GM21723 (cell line): ENCODE data around the gene RECQL5.

ENCODE experiments used
- ATAC-seq: cut with Tn5 transposase; IDR thresholded peaks from one replicate; pipeline ENCODE4 v1.9.1; 2021; ENCODE audit warnings: mild to moderate bottlenecking, moderate library complexity; ENCODE audit not compliant: unreplicated experiment

Gene RECQL5

DNA sequence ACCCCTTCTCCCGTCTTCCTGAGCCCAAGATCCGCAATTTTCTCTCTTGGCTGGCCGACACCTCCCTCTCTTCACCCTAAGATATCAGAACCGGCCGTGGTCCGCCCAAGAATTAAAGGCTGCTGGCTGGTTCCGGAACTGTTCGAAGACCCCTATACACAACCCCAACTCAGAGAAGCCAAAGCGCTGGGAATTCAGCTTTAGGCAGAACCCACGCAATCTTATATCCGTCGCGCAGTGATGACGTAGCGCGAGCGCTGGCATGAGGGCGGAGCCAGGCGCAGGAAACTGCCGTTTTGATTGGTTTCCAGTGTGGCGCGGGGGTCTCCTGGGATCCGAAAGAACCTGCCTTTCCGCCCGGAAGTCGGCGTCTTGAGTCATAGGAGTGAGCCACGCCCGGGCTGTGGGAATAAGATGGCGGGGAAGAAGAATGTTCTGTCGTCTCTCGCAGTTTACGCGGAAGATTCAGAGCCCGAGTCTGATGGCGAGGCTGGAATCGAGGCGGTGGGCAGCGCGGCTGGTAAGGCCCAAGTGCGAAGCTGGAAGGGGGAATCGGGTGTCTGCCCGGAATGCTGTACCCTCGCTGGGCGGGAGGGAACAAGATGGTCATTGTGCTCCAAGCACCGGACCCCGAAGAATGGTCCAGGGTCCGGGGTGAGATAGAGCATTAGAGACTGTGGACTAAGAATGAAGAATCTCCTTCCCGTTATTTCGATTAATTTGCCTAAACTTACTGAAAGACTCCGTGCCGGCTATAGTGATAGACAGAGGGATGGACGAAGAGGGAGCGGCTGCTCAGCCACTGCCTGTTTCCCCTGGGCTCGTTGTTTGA is at the start of gene RECQL5, which contains the start of gene SAP30BP:
Gene RECQL5 (minus strand): TSS at position 196 of the 832 bp plus-strand sequence. CDS start 597 bp downstream, outside the sequence.
Gene SAP30BP (plus strand): TSS at position 380 of the 832 bp plus-strand sequence. CDS start 35 bp downstream, at position 415.
- peak; percentile 70 for ATAC-seq

DNA sequence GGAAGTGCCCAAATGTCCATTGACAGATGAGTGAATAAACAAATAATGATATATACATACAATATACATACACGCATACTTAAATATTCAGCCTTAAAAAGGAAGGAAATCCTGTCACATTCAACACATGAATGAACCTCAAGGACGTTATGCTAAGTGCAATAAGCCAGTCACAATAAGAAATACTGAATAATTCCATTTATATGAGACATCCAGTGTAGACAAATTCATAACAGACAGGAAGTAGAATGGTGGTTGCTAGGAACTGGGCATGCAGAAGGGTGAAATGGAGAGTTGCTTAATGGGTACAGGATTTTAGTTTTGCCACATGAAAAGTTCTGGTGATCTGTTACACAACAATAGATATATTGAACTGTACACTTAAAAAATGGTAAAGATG is 45.5 kb upstream of the RECQL5 start:
- ATAC-seq: no peak

DNA sequence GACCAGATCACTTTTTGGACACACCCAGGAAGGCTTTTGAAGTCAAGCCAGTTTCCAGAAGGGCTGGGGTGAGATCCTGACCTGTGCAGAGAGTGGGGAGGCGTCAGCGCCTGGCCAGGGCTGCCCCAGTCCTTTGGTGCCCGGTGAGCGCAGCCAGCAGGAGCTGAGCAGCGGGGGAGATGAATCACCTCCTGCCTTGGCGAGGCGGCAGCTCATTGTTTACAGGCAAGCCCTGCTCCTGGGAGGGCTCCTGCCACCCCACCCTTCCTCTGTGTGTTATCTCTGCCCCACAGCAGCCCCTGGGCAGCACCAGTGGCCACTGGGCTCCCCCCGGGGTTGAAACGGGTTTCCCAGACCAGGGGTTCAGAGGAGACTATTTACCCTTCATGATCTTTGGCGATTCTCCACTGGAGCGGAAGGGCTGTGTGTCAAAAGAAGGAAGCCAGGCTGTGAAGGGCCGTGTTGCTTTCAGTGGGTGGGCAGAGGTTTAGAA is 40.2 kb upstream of the RECQL5 start:
- no peak for ATAC-seq

DNA sequence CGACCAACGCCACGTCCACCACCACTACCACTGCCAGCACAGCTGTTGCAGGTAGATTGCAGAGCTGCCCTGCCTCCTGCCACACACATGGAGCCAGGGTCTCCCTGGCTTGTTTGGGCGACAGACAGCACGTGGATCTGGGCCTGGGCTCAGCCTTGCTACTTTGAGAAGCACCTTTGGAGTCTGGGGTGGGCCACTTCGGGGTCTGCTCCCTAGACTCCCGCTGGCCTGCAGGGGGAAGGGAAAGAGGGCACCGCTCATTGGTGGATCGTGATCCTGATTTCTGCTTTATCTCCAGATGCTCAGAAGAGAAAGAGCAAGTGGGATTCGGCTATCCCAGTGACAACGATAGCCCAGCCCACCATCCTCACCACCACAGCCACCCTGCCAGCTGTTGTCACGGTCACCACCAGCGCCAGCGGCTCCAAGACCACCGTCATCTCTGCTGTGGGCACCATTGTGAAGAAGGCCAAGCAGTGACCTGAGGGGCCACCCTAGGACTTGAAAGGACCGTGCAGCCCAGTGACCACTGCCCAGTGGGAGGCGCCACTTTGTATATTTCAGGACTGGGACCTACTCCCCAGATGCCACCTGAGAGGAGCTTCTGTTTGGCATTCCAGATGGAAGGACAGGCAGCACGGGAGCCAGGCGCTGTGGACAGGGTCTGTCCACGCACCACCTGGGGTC is 39.2 kb upstream of the RECQL5 start:
- no peak for ATAC-seq

DNA sequence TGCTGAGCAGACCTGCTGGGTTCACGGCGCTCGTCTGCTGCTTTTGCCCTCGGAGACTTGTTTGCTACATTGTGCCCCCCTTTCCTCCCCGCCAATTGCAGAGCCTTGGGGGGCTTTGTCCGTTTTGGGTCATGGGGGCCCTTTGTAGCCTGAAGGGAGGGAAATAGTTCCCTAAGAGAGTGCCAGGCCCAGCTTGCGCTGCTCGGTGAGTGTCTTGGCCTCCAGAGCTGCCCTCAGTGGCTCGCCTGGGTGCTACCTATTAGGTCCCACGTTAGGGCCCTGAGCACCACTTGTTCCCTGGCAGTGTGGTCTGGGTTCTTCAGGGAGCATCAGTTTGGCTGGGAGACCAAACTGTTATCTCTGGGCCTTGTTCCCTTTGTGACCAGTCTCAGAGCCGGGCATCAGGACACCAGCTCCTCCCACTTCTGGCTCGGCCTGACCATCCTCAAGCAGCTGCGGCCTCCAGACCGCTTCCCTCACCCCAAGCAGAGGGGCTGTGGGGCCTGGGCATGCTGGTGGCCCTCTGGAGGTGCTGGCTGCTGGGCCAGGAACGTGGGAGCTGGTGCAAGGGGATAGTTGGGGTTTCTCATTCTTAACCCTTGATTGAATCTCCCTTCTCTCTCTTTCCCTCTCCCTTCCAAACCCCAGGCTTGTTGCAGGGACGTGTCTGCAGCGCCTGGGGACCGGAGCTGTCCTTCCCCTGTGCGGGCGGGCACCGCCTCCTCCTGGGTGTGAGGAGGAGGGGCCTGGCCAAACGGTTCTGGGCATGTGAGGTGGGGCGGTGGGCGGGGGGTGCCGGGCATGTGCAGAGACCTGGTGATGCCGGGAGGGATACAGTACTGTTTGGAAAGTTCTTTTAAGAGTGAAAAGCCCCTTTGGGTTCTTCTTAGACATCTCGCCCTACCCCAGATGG is 38.3 kb upstream of the RECQL5 start:
- no peak for ATAC-seq

DNA sequence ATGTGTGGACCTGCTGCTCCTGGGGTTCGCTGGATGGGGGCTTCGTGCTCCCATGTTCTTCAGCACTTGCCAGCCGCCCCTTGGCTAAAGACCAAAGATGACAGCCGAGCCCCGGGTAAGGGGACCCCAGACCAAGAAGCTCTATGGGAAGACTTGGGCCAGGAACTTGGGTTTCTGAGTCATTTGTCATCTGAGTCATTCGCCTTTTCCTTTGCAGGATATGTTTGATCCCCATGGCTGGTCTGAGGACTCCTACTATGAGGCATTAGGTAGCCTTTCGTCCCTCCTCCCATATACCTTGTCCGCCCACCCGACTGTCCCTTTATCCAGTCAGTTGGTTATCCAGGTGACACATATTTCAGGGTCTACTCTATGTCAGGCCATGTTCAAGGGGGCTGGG is 36.6 kb upstream of the RECQL5 start:
- no peak for ATAC-seq

DNA sequence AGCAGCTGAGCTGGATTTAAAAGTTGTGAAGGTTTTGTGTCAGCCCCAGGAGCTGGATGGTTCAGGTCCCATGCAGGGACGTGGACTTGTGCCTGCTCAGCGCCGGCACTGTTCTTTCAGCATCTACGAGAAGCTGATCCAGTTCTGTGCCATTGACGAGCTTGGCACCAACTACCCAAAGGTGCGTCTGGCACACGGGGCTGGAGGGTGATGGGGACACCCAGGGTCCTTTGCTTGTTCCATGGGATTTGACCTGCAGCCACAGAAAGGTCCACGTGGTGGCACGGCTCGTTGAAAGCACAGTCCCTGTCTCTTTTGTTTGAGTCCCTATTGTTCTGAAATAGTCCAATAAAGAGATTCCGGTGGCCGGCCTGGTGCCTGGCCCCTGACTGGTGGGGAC is 36.2 kb upstream of the RECQL5 start:
- no peak for ATAC-seq

DNA sequence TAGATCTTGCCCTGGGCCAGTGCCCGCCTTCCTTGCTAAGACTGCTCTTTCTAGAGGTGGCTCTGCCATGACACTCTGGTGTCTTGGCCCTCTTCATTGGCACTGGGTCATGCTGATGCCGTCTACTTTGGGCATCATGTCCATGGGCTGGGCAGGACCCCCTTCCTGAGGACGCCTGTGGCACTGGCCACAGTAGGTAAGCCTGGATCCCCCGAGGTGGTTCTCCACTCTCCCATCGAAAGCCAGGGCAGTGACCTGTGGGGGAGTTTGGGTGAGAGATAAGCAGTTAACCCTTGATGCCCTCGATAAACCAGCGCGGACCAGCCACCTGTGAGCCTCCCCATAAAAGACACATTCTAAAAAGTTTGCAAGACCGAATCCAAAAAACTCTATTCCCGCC is 34.3 kb upstream of the RECQL5 start:
- ATAC-seq: no peak

DNA sequence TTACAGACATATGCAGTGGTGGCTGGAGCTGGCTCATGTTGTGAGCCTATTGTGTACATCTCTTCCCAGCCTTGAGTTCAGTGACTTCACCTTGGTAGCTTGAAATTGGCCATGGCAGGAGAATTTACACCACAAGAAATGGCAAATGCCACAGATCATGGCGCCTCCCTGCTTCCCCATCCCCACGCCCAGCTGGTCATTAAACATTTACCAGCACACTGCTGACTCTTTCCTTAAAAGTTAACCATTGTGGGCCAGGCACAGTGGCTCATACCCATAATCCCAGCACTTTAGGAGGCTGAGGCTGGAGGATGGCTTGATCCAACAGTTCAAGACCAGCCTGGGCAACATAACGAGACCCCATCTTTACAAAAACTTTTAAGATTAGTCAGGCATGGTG is 31.7 kb upstream of the RECQL5 start:
- ATAC-seq: no peak

DNA sequence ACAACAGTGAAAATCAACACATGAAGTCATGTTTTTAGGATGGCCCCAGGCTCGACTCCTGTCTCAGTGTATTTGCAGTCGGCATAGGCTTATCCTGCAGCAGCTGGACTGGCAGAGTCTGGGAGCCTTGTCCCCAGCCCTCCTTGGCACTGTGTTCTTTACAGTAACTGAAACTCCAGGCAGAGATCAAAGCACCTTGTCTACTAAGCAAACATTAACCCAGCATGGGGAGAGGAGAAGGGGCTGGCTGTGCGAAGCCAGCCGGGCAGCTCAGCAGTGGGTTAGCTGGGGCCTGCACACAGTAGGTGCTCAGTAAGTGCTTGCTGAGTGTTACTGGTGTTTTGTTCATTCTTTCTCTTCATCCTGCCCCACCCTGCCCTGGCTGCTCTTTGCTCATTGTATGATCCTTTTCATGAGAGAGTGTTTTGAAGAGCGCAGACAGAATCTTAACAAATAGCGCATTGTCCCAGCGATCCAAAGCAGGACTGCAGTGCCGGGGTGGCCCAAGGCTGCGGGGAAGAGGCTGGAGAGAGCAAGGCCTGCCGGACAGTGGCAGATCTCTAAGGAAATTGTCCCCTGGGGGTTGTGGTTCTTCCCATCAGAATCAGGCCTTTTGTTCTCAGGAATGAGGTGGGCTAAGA is 30.8 kb upstream of the RECQL5 start:
- no peak for ATAC-seq

DNA sequence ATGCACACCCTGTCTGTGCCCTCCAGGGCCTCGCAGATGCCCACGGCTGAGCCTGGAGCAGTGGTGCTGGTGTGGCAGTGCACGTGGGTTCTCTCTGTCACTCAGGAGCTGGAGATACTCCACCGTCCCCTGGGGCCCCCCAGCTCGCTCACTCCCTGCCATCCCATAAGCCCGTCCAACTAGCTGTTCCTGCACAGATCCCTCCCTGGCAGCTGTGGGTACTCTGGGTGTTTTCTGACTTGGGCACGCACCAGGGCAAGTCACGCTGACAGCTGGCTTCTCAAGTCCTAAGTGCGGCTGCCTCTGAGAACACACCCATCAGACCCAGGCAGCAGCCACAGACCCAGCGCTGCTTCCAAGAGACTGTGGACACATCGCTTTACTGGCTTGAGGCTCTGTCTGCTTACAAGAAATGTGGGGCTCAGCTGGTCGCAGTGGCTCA is 28.9 kb upstream of the RECQL5 start:
- ATAC-seq: no peak

DNA sequence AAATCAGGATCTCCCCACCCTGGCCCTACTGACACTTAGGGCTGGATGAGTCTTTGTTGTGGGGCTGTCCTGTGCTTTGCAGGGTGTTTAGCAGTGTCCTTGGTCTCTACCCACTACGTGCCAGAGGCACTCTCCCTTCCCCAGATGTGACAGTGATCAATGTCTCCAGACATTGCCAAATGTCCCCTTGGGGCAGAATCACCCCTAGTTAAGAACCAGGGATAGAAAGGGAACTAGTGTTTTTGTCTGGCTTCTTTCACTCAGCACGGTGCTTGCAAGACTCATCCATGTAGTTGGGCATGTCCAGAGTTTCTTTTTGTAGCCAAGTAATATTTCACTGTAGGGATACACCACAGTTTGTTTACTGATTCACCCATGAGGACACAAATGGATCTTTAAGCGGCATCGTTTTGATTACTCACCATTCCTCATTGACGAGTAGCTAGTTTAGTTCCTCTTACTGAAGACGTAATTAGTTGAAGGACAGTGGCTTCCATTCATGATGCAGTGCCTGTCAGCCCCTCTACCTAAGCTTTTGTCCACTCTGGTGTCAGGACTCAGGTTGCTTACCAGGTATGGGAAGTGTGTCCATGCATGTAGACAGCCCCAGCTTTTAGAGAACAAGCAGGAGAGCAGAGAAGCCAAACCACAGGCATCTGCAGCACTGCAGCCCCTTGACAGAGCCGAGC is 28.3 kb upstream of the RECQL5 start:
- ATAC-seq: no peak

DNA sequence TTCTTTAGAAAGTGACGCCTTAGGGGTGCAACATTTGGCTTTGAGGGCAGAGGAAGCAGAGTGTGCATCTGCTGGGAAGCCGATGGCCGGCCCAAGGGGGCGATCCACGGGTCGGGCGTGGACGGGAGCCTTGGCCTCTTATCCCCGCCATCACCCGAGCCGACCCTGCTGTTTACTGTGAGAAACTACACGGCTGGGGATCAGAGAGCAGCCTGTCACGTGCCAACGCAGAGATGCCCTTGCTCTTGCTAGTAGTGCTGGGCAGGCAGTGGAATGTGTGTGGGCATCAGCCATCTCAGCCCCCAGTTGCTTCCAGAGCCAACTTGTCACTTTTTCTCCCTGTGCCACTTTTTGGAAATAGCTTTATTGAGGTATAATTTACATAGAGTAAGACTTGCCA is 27.6 kb upstream of the RECQL5 start:
- ATAC-seq: no peak

DNA sequence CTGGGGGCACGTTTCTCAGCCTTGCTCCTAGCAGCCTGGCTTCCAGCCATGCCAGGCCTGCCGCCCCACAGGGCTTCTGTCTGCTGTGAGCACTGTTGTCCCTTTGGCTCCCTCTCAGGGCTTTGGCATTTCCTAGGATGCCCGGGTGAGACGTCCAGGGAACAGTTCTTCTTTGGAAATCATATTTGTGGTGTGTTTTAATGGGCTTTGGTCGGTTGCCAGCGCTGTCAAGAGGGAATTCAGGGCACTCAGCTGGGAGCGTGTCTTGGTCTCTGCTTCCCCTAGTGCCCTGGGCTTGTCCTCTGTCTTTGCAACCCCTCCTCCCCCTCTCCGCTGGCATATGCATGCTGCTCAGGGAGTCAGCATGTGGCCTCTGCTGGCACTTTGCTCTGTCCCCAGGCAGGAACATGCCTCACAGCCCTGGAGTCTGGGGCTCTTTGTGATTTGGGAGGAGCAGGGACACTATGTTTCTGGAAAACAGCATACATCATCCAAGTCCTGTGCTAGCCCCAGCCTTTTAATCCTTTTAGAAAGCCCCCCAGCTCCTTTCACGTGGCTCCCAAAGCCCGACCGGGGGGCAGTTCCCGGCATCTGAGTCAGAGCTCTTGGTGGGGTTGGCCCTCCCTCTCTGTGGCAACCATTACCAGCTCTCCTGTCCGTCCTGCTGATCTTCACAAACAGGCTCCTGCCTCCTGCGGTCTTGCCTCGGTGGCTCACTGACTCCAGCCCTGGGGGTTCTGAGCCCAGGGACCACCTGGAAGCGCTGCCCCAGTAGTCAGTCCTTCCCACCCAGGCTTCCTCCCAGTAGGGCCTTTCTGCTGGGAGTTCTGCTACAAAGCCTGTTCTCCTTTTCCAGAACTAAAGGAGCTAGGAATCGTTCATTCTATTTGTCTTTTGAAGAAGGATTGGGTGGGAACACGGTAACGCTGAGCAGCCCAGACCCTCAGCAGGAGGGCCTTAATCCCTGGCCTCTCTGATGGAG is 26.8 kb upstream of the RECQL5 start:
- no peak for ATAC-seq

DNA sequence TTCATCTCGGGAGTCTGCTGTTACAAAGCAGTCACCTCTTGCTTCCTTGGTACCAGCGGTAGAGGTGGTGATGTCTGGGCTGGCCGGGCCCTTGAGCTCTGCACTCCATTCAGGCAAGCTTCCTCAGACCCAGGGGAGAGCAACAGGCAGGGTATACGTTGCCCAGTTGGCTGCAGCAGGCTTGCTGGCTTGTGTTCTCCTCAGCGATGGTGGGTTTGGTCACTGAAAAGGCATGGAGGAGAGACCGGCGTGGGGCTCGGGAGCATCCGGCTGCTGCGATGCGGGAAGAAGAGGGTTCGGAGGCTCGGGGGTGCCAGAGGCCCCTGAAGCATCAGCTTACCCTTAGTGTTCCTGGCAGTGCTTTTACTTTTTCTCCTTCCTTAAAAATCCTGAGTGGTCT is 26.0 kb upstream of the RECQL5 start:
- ATAC-seq: no peak

DNA sequence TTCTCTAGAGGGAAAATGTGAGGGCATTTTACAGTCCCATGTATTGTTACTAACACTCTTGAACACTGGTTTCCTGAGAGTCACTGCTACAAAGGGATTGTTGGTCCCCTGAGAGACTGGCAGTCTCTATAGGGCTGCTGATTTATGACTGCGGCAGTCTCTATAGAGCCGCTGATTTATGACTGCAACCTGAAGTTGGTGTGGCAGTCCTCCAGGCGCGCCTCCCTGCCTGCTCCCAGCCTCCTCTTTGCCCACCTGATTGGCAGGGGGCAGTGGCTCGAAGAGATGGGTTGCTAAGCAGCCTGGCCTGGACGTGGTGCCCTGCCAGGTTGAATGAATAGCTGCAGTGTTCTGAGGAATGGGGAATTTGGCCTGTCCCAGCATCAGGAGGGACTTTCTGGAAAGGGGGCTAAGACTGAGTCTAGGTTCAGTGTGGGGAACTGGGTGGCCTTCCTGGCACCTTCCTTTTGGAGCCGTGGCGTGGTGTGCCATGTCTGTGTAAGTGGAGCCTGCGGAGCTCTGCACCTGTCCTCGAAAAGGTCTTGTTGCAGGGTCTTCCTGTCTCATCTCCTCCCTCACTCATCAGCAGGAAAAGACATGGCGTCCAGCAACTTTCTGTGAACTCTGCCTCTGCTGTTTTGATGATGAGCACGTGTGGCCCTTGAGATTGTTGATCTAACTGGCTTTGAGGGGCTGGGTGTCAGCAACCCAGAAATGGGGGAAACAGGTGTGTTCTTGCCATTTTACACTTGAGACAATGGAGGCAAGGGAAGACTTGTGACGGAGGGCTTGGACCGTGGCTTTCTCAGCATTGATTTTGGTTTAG is 25.1 kb upstream of the RECQL5 start:
- ATAC-seq: no peak

DNA sequence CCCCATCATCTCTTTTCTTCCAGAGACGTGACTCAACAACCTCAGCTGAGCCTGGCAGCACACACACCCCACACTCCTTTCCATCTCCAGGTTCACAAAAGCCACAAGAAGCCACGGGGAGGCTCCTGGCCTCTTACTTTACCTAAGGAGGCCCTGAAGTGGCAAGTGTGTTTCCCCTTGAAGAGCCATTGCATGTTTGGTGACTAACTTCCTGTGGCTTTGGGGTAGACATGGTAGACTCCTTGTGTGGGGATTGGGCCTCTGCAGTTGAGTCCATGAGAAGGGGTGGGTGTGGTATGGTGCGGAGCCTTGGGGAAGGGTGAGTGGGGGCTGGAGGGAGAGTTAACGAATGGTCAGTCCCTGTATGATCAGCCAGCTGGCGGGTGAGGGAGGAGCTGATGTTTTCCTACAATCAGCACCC is 24.4 kb upstream of the RECQL5 start:
- no peak for ATAC-seq

DNA sequence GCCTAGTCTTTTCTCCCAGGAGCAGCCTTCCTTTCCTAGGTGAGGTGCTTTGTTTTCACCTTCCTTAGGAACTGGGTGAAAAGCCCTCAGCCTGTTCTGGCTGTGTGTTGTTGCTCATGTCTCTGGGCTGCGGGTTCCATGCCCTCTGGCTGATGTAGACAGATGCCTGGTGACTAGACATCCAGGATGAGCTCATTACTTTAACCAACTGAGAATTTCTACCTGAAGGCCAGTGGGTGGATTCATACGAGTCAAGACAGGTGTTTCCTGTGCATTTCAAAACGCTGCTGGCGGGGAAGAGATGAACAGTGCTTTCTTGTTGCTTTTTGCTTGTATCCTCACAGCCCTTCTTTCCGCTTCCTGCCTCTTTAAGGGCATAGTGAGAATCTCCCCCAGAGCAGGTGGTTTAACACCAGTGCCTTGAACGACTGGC is 22.5 kb upstream of the RECQL5 start:
- ATAC-seq: no peak
